B cell (primary cell): ENCODE results near the gene NHLRC3. TPM values are rescaled to one million over a fixed set of nuclear protein-coding genes. Genes with fewer than 3 reads are reported as not detected.

ENCODE experiments used
- ATAC-seq: fragments of 200-7000 bp; cut with Tn5 transposase; one replicate; pipeline ENCODE4 v1.10.0; 2021; ENCODE audit warnings: low read depth, mild to moderate bottlenecking, moderate number of reproducible peaks, moderate library complexity
- CTCF ChIA-PET: fragments of 350-600 bp; sonication (Branson Sonifier 250); formaldehyde crosslinking; loops from one replicate; lab custom pipeline; 2021; ENCODE audit warnings: antibody characterized with exemption, inconsistent platforms; lab: Charles Lee
- POLR2A ChIA-PET: fragments of 350-600 bp; sonication (Branson Sonifier 250); formaldehyde crosslinking; loops from one replicate; lab custom pipeline; 2021; ENCODE audit warnings: antibody characterized with exemption; lab: Charles Lee
- DNase-seq: peaks from one replicate; pipeline ENCODE4 v3.0.0; 2013
- H2AFZ ChIP-seq: 2 replicates; pipeline ENCODE4 v1.6.1; 2012; ENCODE audit warnings: mild to moderate bottlenecking, low read depth, low read length; ENCODE audit not compliant: insufficient read depth, poor library complexity, severe bottlenecking
- H3K27ac ChIP-seq, 2 donors: 1 replicate in 1 of 2; 2 replicates in 1 of 2; pipeline ENCODE4 v1.5.1; 2012 to 2013; ENCODE audit warnings: low read length in 2 of 2, mild to moderate bottlenecking in 2 of 2, moderate library complexity in 1 of 2
- H3K27me3 ChIP-seq, 4 experiments: fragments of 200-600 bp in 1 of 4; sonication (generic) in 1 of 4; replicated peaks in 1 of 4; 1 replicate in 2 of 4; 2 replicates in 2 of 4; pipeline versions ENCODE4 v1.6.1 to v1.7.0; 2013 to 2016; ENCODE audit warnings: low read length in 3 of 4, mild to moderate bottlenecking in 2 of 4, mixed read lengths in 1 of 4, moderate library complexity in 1 of 4; ENCODE audit not compliant: insufficient read depth in 4 of 4, control insufficient read depth in 3 of 4; ENCODE audit errors: control extremely low read depth in 1 of 4
- H3K36me3 ChIP-seq, 2 experiments: replicated peaks in 1 of 2; 1 replicate in 1 of 2; 2 replicates in 1 of 2; pipeline versions ENCODE4 v1.6.1 to v1.7.1; 2013; ENCODE audit warnings: low read length in 1 of 2; ENCODE audit not compliant: insufficient read depth in 2 of 2, control insufficient read depth in 1 of 2; ENCODE audit errors: control extremely low read depth in 1 of 2, extremely low read depth in 1 of 2
- H3K4me1 ChIP-seq, 2 donors: fragments of 200-600 bp in 1 of 2; sonication (generic) in 1 of 2; 1 replicate in 1 of 2; 2 replicates in 1 of 2; pipeline versions ENCODE4 v1.5.1 to v1.6.1; 2013 to 2017; ENCODE audit warnings: low read length in 2 of 2; ENCODE audit not compliant: control insufficient read depth in 2 of 2, insufficient read depth in 2 of 2
- H3K4me2 ChIP-seq: replicated peaks from 2 replicates; pipeline ENCODE3; 2012; ENCODE audit warnings: mild to moderate bottlenecking, low read depth, low read length; ENCODE audit not compliant: poor library complexity, severe bottlenecking
- H3K4me3 ChIP-seq, 5 experiments: fragments of 200-600 bp in 1 of 5; sonication (generic) in 1 of 5; 1 replicate in 3 of 5; 2 replicates in 2 of 5; pipeline versions ENCODE4 v1.5.1 to v1.7.0; 2011 to 2016; ENCODE audit warnings: low read length in 4 of 5, mild to moderate bottlenecking in 4 of 5, low read depth in 2 of 5, control low read depth in 1 of 5, moderate library complexity in 1 of 5; ENCODE audit not compliant: insufficient read depth in 1 of 5; ENCODE audit errors: control extremely low read depth in 1 of 5, extremely low read depth in 1 of 5
- H3K79me2 ChIP-seq: fragments of 200-600 bp; sonication (generic); one replicate; pipeline ENCODE4 v1.6.0; 2016; ENCODE audit warnings: low read length; ENCODE audit not compliant: control insufficient read depth, insufficient read depth
- H3K9ac ChIP-seq: fragments of 200-600 bp; sonication (generic); 2 replicates; pipeline ENCODE4 v1.6.1; 2017; ENCODE audit warnings: mild to moderate bottlenecking, low read length, moderate library complexity
- H3K9me3 ChIP-seq, 3 donors: one replicate each; pipeline versions ENCODE4 v1.6.1 to v1.7.1; 2013; ENCODE audit warnings: low read length in 2 of 3; ENCODE audit not compliant: control insufficient read depth in 2 of 3, insufficient read depth in 1 of 3; ENCODE audit errors: control extremely low read depth in 1 of 3
- H4K20me1 ChIP-seq: 2 replicates; pipeline ENCODE4 v1.6.0; 2012; ENCODE audit warnings: mild to moderate bottlenecking, low read length; ENCODE audit not compliant: insufficient read depth, control insufficient read depth, poor library complexity, severe bottlenecking
- H3K27ac Mint-ChIP-seq: one replicate; pipeline ENCODE4 v1.8.0; 2021; ENCODE audit warnings: mixed read lengths
- H3K27me3 Mint-ChIP-seq: one replicate; pipeline ENCODE4 v1.8.0; 2021; ENCODE audit warnings: mixed read lengths
- H3K4me1 Mint-ChIP-seq: one replicate; pipeline ENCODE4 v1.8.0; 2021; ENCODE audit warnings: mixed read lengths
- H3K4me3 Mint-ChIP-seq: one replicate; pipeline ENCODE4 v1.8.0; 2021; ENCODE audit warnings: mixed read lengths
- H3K9me3 Mint-ChIP-seq: one replicate; pipeline ENCODE4 v1.8.0; 2022; ENCODE audit warnings: mixed read lengths; ENCODE audit not compliant: insufficient read depth
- CTCF ChIP-seq: fragments of 200-600 bp; IDR thresholded peaks from one replicate; pipeline ENCODE4 v1.8.0; 2022; ENCODE audit warnings: antibody characterized with exemption, mild to moderate bottlenecking
- EZH2 ChIP-seq: IDR thresholded peaks from 2 replicates; pipeline ENCODE4 v1.6.1; 2012; ENCODE audit warnings: borderline replicate concordance, low read depth, mild to moderate bottlenecking, moderate library complexity, low read length; ENCODE audit not compliant: insufficient read depth, poor library complexity, severe bottlenecking
- WGBS: methylation state at CpG from one replicate; pipeline ENCODE4 v1.1.5; 2013; ENCODE audit warnings: missing lambda C conversion rate; ENCODE audit not compliant: insufficient coverage; 5-methylcytosine and 5-hydroxymethylcytosine counted together
- intact Hi-C: fragments of 100-400 bp; cut with micrococcal nuclease; formaldehyde crosslinking; loops from one replicate; pipeline ENCODE4 v1.10.0; 2022
- polyA minus RNA-seq: library from RNA; depleted of rRNA, polyadenylated mRNA; stranded (reverse); fragments of >200 nt; gene quantifications from 2 replicates; pipeline ENCODE4 v1.2.3, GENCODE V29; 2012
- polyA plus RNA-seq: library from polyadenylated mRNA; depleted of rRNA; stranded (reverse); fragments of >200 nt; gene quantifications from 2 replicates; pipeline ENCODE4 v1.2.3, GENCODE V29; 2012
- total RNA-seq, 2 donors: library from RNA; stranded (reverse); fragments of 120-200 nt in 1 of 2; gene quantifications; 1 replicate in 1 of 2; 2 replicates in 1 of 2; pipeline versions ENCODE4 v1.2.3 to v1.2.4, GENCODE V29; 2013 to 2022

NHLRC3 gene, protein sequence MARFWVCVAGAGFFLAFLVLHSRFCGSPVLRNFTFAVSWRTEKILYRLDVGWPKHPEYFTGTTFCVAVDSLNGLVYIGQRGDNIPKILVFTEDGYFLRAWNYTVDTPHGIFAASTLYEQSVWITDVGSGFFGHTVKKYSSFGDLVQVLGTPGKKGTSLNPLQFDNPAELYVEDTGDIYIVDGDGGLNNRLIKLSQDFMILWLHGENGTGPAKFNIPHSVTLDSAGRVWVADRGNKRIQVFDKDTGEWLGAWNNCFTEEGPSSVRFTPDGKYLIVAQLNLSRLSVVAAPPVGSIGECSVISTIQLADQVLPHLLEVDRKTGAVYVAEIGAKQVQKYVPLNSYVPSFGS
- total RNA-seq (38.8 and 41.9 TPM in 2 replicates), polyA plus RNA-seq (11.7 and 17.3 TPM in 2 replicates), polyA minus RNA-seq (8.8 and 12.6 TPM in 2 replicates)
- total RNA-seq (2013) = 31.2 TPM

DNA sequence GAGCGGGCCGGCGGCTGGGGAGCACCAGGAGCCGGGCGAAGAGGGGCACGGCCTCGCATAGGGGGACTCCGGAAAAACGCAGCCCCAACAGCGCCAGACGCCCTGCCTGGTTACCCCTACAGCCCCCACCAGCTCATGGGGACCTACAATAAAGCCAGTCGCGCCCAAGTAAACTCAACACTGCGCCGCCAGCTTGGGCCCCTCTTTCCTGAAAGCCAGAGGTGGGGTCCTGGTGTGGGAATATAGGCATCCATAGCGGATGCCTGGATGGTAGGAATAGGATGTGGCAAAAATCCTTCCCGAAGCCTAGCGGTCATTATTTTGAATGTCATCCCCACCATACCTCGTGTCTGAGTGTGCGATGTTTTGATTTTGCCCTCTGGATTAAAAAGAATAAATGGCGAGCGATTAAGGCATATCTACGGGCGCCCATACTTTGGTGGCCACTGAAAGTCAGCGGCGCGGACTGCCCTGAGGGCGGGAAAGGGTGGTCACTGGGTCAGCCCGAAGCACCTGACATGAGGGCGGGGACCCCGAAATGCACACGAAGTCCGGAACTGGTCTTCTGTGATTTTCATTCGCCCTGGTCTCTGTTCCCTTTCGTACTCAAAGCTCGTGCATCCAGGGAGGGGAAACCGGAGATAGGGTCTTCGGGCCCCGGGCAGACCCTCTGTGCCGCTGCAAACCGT, at the start of gene NHLRC3, which contains the start of gene PROSER1:
TSS of gene NHLRC3 (plus strand) at position 577 of the 689 bp plus-strand sequence. CDS start 184 bp downstream, outside the sequence.
TSS of gene PROSER1 (minus strand) at position 210 of the 689 bp plus-strand sequence. CDS start 847 bp downstream, outside the sequence.
- no peaks in the 10 kb centered on the region for H3K27me3 ChIP-seq
- peak within 1 kb of the TSS; percentile 81 to 95 for H3K27ac ChIP-seq
- H3K79me2 ChIP-seq = peaks cover 52% of the 10 kb centered on the region
- H3K4me3 Mint-ChIP-seq = peak within 1 kb of the TSS; percentile 92
- under 1% methylated on average over 38 of the region's 41 CpGs for WGBS
- intact Hi-C loops = loop anchor here (1.0 to 10.0 kb wide), 4 partner anchors 617 to 1979 kb away; partner anchors contain the start of genes COG6, MRPS31 and SUPT20H
- H4K20me1 ChIP-seq = peaks cover 26% of the 10 kb centered on the region
- peak within 1 kb of the TSS; percentile 89 for H3K9ac ChIP-seq
- no peaks in the 10 kb centered on the region for H3K9me3 Mint-ChIP-seq
- no peaks in the 10 kb centered on the region for H3K27me3 Mint-ChIP-seq
- H3K4me2 ChIP-seq = peak within 1 kb of the TSS; percentile 87
- peak within 1 kb of the TSS; percentile 95 for H2AFZ ChIP-seq
- DNase-seq (peak; percentile 92), ATAC-seq (peak; percentile 84)
- H3K36me3 ChIP-seq = peaks cover 0 to 7% of the 10 kb centered on the region in 2 experiments
- ChIA-PET POLR2A (interaction anchor here (1.9 kb wide), 1 partner anchor 689 kb away, joined by 4 read pairs; the partner anchor contains the start of gene UFM1), CTCF (no interaction called here)
- H3K4me1 ChIP-seq = peaks cover 30 to 35% of the 10 kb centered on the region in 2 donors
- H3K27ac Mint-ChIP-seq = peak within 1 kb of the TSS; percentile 100
- no peaks in the 10 kb centered on the region for H3K9me3 ChIP-seq
- TF ChIP-seq EZH2 = no peak
- no peak for TF ChIP-seq CTCF
- H3K4me3 ChIP-seq = peak within 1 kb of the TSS; percentile 67 to 99 (median 90)
- peaks cover 55% of the 10 kb centered on the region for H3K4me1 Mint-ChIP-seq
